Stimulated activated CD8-positive, alpha-beta memory T cell treated with anti-CD3 and anti-CD28 coated beads, Interleukin-4, amount 100 ng/mL, for 4 hours (primary cell): Measurements from ENCODE around the gene LRFN3.
"Not testable (repeated sequence)": the region's sequence is repeated elsewhere in the genome, so short reads cannot be mapped to it uniquely, and the experiment has no call there.

Experiments used
- DNase-seq, 2 donors: peaks; one replicate each; pipeline ENCODE4 v3.0.0-alpha.2; 2020; ENCODE audit warnings: low read depth in 2 of 2, low spot score in 1 of 2

Gene LRFN3

DNA sequence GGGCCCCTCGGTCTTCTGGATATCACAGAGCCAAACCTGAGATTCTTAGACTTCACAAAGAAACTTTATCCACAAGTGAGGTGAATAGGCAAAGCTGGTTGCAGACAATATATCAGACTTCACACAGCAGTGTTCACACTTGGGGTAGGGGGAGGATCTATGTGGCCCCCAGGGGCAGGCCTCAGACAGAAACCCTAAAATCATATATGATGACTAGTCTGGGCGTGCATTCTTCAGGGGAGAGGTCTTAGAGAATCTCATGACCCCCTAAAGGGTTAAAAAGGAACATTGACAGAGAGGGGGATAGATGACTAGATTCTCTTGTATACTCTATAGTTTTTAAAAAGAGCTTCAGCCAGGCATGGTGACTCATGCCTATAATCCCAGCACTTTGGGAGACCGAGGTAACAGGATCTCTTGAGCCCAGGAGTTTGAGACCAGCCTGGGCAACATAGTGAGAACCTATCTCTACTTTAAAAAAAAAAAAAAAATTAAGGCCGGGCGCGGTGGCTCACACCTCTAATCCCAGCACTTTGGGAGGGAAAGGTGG, 30.9 kb upstream of the LRFN3 start:
- no peak for DNase-seq

DNA sequence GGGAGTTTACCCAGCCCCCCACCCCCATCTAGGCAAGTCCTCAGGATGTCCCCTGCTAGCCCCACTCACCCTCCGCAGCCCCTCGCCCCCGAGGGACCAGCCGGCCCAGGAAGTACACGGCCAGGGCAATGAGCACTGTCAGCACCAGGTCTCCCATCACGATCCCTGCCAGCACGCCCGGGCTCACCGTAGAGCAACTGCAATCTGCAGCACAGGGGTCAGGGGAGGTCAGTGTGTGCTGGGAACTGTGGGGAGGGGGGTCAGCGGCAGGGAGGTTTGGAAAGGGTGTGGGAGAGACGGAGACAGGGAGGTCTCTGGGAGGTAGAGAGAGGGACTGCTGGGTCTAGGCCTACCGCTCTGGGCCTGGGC, 28.8 kb upstream of the LRFN3 start:
- DNase-seq = no peak

DNA sequence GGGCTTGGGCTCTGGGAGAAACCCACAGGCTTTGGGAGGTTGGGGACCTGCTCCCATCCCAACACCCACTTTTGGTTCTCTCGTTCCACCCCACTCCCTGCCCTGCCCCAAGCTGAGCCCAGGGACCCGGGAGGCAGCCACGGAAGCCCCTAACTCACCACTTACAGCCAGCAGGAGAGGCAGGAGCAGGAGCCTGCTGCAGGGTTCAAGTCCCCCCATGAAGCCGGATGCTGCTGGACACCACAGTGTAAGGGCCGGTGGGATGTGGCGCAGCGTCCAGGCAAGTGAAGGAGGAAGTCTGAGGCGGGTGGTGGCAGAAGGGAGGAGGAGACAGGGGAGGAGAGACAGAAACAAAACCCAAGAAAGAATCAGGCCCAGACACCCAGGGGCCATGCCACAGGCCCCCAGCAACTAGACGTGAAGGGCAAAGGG, 28.1 kb upstream of the LRFN3 start, which contains the start of gene TYROBP:
TSS of gene TYROBP (minus strand) at position 286 of the 432 bp plus-strand sequence. CDS start at position 219, 67 bp downstream.
- DNase-seq = no peak

- DNase-seq = no peak
Measured at GRCh38 chr19:35908973-35909683, 27.0 kb upstream of the LRFN3 start.

- no peak for DNase-seq
Measured at GRCh38 chr19:35909684-35910035, 26.5 kb upstream of the LRFN3 start.

GRCh38 chr19:35910355-35910754, 25.8 kb upstream of the LRFN3 start:
- DNase-seq = not testable (repeated sequence)

- no peak for DNase-seq
Measured at GRCh38 chr19:35911173-35911572, 25.0 kb upstream of the LRFN3 start.

GRCh38 chr19:35911790-35912189, 24.4 kb upstream of the LRFN3 start:
- DNase-seq = no peak

GRCh38 chr19:35913589-35913988, 22.6 kb upstream of the LRFN3 start:
- DNase-seq = no peak

DNA sequence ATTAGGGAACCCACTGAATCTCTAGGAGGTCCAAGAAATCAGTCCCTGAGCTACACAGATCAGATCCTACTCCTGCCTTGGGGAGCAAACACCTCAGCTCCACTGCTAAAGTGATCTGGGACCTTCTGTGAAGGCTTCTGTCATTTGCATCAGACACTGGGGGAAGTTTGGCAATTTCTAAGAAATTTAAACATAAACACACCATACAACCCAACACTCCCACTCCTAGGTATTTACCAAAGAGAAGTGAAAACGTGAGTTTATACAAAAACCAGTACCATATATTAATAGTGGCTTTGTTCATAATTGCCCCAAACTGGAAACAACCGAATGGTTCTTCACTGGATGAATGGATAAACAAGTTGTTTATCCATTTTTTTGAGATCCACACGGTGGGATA, 20.7 kb upstream of the LRFN3 start:
- DNase-seq = no peak

- no peak for DNase-seq
Measured at GRCh38 chr19:35919306-35919705, 16.9 kb upstream of the LRFN3 start.

GRCh38 chr19:35921012-35921411, 15.2 kb upstream of the LRFN3 start:
- no peak for DNase-seq

DNA sequence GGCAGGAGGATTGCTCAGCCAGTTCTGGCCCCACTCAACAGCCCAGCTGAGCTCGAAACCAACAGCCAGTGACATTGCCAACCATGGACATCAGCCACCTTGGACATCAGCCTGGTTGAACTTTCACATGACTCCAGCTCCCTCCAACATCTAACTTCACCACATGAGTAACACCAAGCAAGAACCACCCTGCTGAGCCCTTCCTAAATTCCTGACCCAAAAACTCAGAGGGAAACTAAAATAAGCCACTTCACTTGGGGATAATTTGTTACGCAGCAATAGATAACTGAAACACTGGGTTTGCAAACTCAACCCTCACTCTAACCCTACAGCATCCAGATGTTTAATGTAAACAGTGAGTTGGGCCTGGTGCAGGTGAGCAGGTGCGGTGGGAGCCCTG, 10.7 kb upstream of the LRFN3 start:
- DNase-seq = no peak

GRCh38 chr19:35928507-35928906, 7.7 kb upstream of the LRFN3 start:
- no peak for DNase-seq

- no peak for DNase-seq
Measured at GRCh38 chr19:35929876-35930275, 6.3 kb upstream of the LRFN3 start.

DNA sequence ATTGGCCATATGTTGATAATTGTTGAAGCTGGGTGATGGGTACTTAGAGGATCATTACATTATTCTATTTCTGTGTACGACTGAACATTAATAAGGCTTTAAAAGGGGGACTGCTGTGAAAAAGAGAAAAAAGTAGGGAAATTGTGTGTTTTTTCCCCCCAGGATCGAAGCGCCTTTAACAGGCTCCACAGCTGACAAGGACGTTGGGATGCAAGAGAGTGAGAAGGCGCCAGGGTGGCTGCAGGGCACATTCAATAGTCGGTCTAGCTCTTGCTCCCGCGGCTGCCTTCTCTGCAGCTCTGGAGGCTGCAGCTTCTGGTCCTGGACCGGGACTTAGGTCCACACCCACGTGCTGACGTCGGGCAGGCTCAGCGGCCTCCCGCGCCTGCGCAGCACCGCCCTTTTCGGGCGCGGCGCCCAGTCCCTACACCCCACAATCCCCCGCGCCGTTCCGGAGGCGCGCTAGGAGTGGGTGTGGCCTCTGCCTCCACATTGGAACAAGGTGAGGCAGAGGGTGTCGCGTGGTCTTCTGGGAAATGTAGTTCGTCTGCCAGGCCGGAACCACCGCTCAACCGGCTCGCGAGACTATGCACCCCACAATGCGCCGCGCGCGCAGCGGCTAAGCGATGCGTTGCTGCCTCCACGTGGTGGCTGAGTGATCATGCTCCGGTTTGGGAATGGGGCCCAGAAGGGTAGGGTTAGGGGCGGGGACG, 4.9 kb upstream of the LRFN3 start:
- peak; percentile 96 to 99 for DNase-seq

DNA sequence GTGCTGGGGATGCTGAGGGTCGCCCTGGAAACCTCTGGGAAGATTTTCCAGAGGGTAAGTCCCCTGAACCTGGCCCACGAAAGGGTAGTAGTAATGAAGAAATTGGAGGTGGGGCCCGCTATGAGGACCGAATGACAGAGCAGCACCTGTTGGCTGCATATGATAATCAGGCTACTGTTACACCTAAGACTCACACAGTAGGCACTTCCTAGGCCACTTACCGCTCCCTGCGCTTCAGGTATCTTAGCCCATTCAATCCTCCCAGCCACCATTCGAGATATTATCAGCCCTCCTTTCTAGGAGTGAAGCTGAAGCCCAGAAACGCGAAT, 4.3 kb upstream of the LRFN3 start:
- no peak for DNase-seq

DNA sequence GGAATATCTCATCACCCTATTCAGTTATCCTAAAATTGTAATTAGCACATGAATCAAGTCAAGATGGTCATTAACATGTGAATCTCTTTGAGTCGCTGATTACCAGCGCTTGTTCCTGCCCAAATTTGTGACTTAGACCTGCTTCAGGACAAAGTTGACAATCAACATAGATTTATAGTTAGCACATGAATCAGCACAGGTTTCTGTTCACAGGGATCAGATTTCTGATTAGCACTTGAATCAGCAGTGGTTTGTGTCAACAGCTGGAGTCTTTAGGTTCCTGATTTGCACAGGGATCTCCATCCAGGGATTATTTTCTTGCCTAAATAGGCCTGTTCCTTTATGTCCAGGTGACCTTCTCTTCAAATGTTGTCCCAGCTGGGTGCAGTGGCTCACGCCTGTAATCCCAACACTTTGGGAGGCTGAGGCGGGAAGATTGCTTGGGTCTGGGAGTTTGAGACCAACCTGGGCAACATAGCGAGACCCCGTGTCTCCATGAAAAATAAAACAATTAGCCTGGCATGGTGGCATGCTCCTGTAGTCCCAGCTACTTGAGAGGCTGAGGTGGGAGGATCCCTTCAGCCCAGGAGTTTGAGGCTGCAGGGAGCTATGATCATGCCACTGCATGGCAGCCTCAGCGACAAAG, 3.8 kb upstream of the LRFN3 start:
- DNase-seq = no peak

DNA sequence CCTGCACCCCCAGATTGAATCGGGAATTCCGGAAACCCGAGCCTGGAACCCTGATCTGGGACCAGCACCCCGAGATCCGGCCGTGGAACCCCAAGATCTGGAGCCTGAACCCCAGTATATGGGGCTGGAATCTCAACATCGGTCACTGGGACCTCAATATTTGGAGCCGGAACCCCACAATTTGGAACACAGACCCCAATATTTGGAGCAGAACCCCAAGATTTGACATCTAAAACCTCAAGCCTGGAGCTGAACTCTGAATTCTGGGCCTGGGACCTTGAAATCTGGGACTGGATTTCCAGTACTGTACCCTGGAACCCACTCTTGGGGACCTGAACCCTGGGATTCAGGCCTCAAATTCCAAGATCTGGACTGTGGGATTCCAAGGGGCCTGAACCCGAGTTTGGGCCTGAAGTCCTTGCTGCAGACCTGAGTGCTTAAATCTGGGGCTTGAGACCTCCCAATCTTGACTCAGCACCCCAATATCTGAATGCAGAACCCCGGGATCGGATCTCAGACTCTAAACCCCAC, 629 bp downstream of the LRFN3 start:
- DNase-seq = no peak

DNA sequence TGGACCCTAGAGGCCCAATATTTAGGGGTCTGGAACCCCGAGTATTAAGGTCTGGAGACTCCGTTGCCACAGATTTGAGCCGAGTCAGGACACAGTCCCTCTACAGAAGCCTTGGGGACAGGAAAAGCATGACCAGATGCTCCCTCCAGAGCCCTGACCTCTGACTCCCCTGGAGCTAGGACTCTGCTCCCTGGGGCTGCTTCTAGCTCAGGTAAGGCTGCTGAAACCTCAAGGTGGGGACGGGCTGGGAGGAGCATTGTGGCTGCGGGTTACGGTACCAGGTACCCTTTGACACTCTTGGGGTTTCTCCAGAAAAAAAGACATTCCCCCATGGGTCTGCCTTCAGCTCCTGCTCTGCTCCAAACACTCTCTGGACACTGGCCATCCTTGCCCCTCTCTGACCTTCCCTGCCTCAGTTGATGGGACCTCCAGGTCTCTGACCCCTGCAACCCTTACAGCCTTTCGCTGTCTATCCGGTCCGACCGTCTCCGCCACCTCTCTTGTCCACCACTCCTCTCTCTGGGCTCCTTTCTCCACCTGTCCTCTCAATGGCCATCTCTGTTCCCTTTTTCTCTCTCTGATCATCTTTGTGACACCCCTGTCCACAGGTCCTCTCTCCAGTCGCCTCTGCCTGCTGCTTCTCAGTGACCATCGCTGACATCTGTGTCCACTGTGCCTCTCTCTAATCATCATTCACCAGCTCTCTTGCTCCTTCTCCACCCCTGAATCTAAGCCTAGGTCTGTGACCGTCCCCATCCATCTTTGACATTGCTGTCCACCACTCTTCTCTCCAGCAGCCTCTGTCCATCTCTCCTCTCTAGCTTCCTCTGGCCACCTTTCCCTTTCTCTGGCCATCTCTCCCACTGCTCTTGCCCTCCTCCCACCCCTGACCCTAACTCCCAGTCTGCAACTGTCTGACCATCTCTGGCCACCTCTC, 1.4 kb downstream of the LRFN3 start:
- no peak for DNase-seq
